K562 (cell line): ENCODE results near the gene C3AR1. TPM values are rescaled to one million over a fixed set of nuclear protein-coding genes. Genes with fewer than 3 reads are reported as not detected.

ENCODE experiments used
- ATAC-seq: fragments of 200-7000 bp; cut with Tn5 transposase; 3 replicates; pipeline ENCODE4 v1.9.1; 2020; ENCODE audit warnings: moderate library complexity
- BruUV-seq: library from RNA; stranded (reverse); fragments of 400-500 nt; replicated peaks from 2 replicates; lab custom pipeline; 2021; lab: Mats Ljungman, UMichigan
- CTCF ChIA-PET: fragments of 300-600 bp; formaldehyde crosslinking; extraction: SDS; loops from one replicate; lab custom pipeline; 2021; ENCODE audit warnings: low intra/inter-chr PET ratio; lab: Yijun Ruan, JAX
- POLR2A ChIA-PET: fragments of 300-600, 350-650 bp; sonication (Branson Sonifier 250); formaldehyde crosslinking; extraction: SDS; loops from one replicate; lab custom pipeline; 2021; ENCODE audit warnings: antibody characterized with exemption, inconsistent platforms; lab: Yijun Ruan, JAX
- DNase-seq, 4 experiments: peaks; one replicate each; pipeline versions ENCODE4 v3.0.0 to v3.0.0-alpha.2; 2011 to 2018; ENCODE audit warnings: low spot score in 3 of 4, mixed read lengths in 3 of 4; ENCODE audit errors: extremely low read depth in 1 of 4
- FAIRE-seq: peaks from 2 replicates; lab custom pipeline; 2011; peaks lifted over from hg19 to GRCh38; lab: Jason Lieb, UNC
- H2AFZ ChIP-seq: 2 replicates; pipeline ENCODE4 v1.6.0; 2011; ENCODE audit warnings: low read depth, low read length, control low read depth, inconsistent platforms
- H3K27ac ChIP-seq: fragments of 200-600 bp; 3 replicates; pipeline ENCODE4 v1.8.0; 2011; ENCODE audit warnings: low read depth, mild to moderate bottlenecking, control low read depth, inconsistent platforms, low read length, moderate library complexity, mixed read lengths; ENCODE audit errors: extremely low read depth
- H3K27me3 ChIP-seq, 2 experiments: fragments of 300-600 bp in 1 of 2; 2 replicates in 1 of 2; 3 replicates in 1 of 2; pipeline versions ENCODE4 v1.6.0 to v1.8.0; 2011; ENCODE audit warnings: inconsistent platforms in 2 of 2, low read length in 2 of 2, mild to moderate bottlenecking in 1 of 2, mixed read lengths in 1 of 2, moderate library complexity in 1 of 2; ENCODE audit not compliant: control insufficient read depth in 2 of 2, insufficient read depth in 2 of 2
- H3K36me3 ChIP-seq: fragments of 300-600 bp; 3 replicates; pipeline ENCODE4 v1.8.0; 2011; ENCODE audit warnings: mild to moderate bottlenecking, low read length, inconsistent platforms; ENCODE audit not compliant: control insufficient read depth, insufficient read depth
- H3K4me1 ChIP-seq, 2 experiments: fragments of 200-600 bp in 1 of 2; replicated peaks in 1 of 2; 2 replicates in 1 of 2; 3 replicates in 1 of 2; pipeline versions ENCODE4 v1.5.1 to v1.8.0; 2011; ENCODE audit warnings: inconsistent platforms in 2 of 2, low read length in 2 of 2, mild to moderate bottlenecking in 1 of 2, mixed read lengths in 1 of 2, moderate library complexity in 1 of 2; ENCODE audit not compliant: control insufficient read depth in 2 of 2, insufficient read depth in 2 of 2
- H3K4me2 ChIP-seq: 2 replicates; pipeline ENCODE4 v1.6.1; 2011; ENCODE audit warnings: low read length, control low read depth, inconsistent platforms, mixed read lengths; ENCODE audit not compliant: insufficient read depth
- H3K4me3 ChIP-seq: fragments of 200-600 bp; sonication (generic), shearing (Covaris generic); 2 replicates; pipeline ENCODE4 v1.5.1; 2016; ENCODE audit warnings: control low read depth, inconsistent platforms
- H3K79me2 ChIP-seq: fragments of 200-600 bp; 3 replicates; pipeline ENCODE4 v1.8.0; 2011; ENCODE audit warnings: low read length, inconsistent platforms; ENCODE audit not compliant: control insufficient read depth, insufficient read depth
- H3K9ac ChIP-seq, 2 experiments: 2 replicates each; pipeline versions ENCODE4 v1.6.0 to v1.6.1; 2011; ENCODE audit warnings: low read depth in 2 of 2, low read length in 2 of 2, control low read depth in 1 of 2, inconsistent platforms in 1 of 2, mild to moderate bottlenecking in 1 of 2, mixed read lengths in 1 of 2; ENCODE audit not compliant: insufficient read depth in 1 of 2
- H3K9me1 ChIP-seq: one replicate; pipeline ENCODE4 v1.6.0; 2011; ENCODE audit warnings: inconsistent platforms, mild to moderate bottlenecking, low read length, moderate library complexity; ENCODE audit not compliant: control insufficient read depth, insufficient read depth
- H3K9me3 ChIP-seq: replicated peaks from 2 replicates; pipeline ENCODE4 v1.5.1; 2011; ENCODE audit warnings: low read depth, low read length, inconsistent platforms; ENCODE audit not compliant: control insufficient read depth, insufficient read depth
- H4K20me1 ChIP-seq: replicated peaks from 2 replicates; pipeline ENCODE4 v1.6.1; 2011; ENCODE audit warnings: low read length, inconsistent platforms, mixed read lengths; ENCODE audit not compliant: control insufficient read depth, insufficient read depth
- CCAR2 ChIP-seq: fragments of 200-400 bp; formaldehyde crosslinking; IDR thresholded peaks from 2 replicates; pipeline ENCODE4 v1.6.1; 2017; ENCODE audit warnings: mild to moderate bottlenecking, low read depth, low read length
- HEY1 ChIP-seq: fragments of 250-450 bp; sonication (Bioruptor Pico); IDR thresholded peaks from 2 replicates; pipeline ENCODE4 v1.5.0; 2020; ENCODE audit warnings: mild to moderate bottlenecking, moderate library complexity, borderline replicate concordance
- KAT7 ChIP-seq: sonication (generic); formaldehyde crosslinking; IDR thresholded peaks from 2 replicates; pipeline ENCODE4 v1.8.0; 2022; ENCODE audit warnings: missing genetic modification reagents, mild to moderate bottlenecking, borderline replicate concordance
- KDM1A ChIP-seq, 2 experiments: fragments of 450-650 bp; IDR thresholded peaks; 2 replicates each; pipeline ENCODE4 v1.6.1; 2016; ENCODE audit warnings: mild to moderate bottlenecking in 2 of 2
- MTA2 ChIP-seq: fragments of 450-650 bp; IDR thresholded peaks from 2 replicates; pipeline ENCODE4 v1.6.1; 2016; ENCODE audit warnings: low read depth
- NFXL1 ChIP-seq: fragments of 450-650 bp; formaldehyde crosslinking; IDR thresholded peaks from 2 replicates; pipeline ENCODE4 v1.4.0; 2021; ENCODE audit warnings: mild to moderate bottlenecking
- NR1H2 ChIP-seq: sonication (generic); formaldehyde crosslinking; IDR thresholded peaks from 2 replicates; pipeline ENCODE4 v1.4.0; 2020; ENCODE audit warnings: mild to moderate bottlenecking, missing genetic modification reagents
- POLR3G ChIP-seq: IDR thresholded peaks from 2 replicates; pipeline ENCODE4 v1.6.1; 2011; ENCODE audit not compliant: insufficient read length, insufficient replicate concordance; ENCODE audit errors: extremely low read depth
- TAF7 ChIP-seq: fragments of 450-650 bp; IDR thresholded peaks from 2 replicates; pipeline ENCODE4 v1.6.1; 2016; ENCODE audit warnings: missing genetic modification characterization, missing compliant biosample characterization
- ZNF197 ChIP-seq: fragments of 200-800 bp; sonication (Bioruptor generic); IDR thresholded peaks from 2 replicates; pipeline ENCODE4 v1.6.1; 2016; ENCODE audit warnings: low read depth, missing genetic modification characterization, missing compliant biosample characterization
- ZNF507 ChIP-seq: conservative IDR thresholded peaks from 2 replicates; pipeline ENCODE4 v1.6.1; 2017; ENCODE audit warnings: missing genetic modification characterization, missing compliant biosample characterization
- ZNF75A ChIP-seq: fragments of 450-650 bp; formaldehyde crosslinking; IDR thresholded peaks from 2 replicates; pipeline ENCODE4 v1.4.0; 2020; ENCODE audit warnings: mild to moderate bottlenecking
- ZSCAN32 ChIP-seq: fragments of 450-650 bp; formaldehyde crosslinking; IDR thresholded peaks from 2 replicates; pipeline ENCODE4 v1.4.0; 2020; ENCODE audit warnings: mild to moderate bottlenecking, moderate library complexity
- WGBS: fragments of 100-300 bp; shearing (Covaris generic); methylation state at CpG from one replicate; pipeline ENCODE4 v1.1.6; 2016; ENCODE audit warnings: low coverage, mixed read lengths; ENCODE audit not compliant: insufficient coverage; ENCODE audit errors: missing lambda C conversion rate; 5-methylcytosine and 5-hydroxymethylcytosine counted together
- in situ Hi-C: fragments of 300-500 bp; cut with MboI; formaldehyde crosslinking; loops from 4 replicates; pipeline ENCODE4 v1.15.0; 2018; ENCODE audit warnings: inconsistent platforms, mixed read lengths
- intact Hi-C: fragments of 100-400 bp; cut with micrococcal nuclease; formaldehyde crosslinking; loops from 2 replicates; pipeline ENCODE4 v1.14.2; 2022
- polyA plus RNA-seq, 8 experiments: library from polyadenylated mRNA; depleted of rRNA in 4 of 8; stranded (reverse) in 5 of 8; unstranded in 3 of 8; fragments of >200 nt; fragmentation: Nextera tagmentation in 2 of 8; fragmentation: Illumina TruSeq in 1 of 8; extraction: Ambion mirVana in 2 of 8; extraction: Trizol in 1 of 8; gene quantifications; 2 replicates each; pipeline versions ENCODE4 v1.2.1 to v1.2.3, GENCODE V29; 2011 to 2014; ENCODE audit warnings: inconsistent platforms in 1 of 8, missing spikeins in 1 of 8
- total RNA-seq, 7 experiments: library from RNA; depleted of rRNA in 6 of 7; stranded (reverse); fragments of >200 nt in 6 of 7; fragmentation: Illumina TruSeq in 2 of 7; extraction: Trizol in 2 of 7; gene quantifications; 2 replicates each; pipeline versions ENCODE4 v1.2.1 to v1.2.3, GENCODE V29; 2011 to 2021; ENCODE audit warnings: low replicate concordance in 1 of 7
- TF ChIP-seq, protein P1 (sequence below): fragments of 250-450 bp; sonication (Bioruptor Pico); IDR thresholded peaks from 2 replicates; pipeline ENCODE4 v1.6.1; 2021; ENCODE audit warnings: mild to moderate bottlenecking
- TF ChIP-seq, protein P2 (sequence below): IDR thresholded peaks from 3 replicates; pipeline ENCODE4 v1.6.1; 2011; ENCODE audit warnings: borderline replicate concordance, mild to moderate bottlenecking; ENCODE audit not compliant: insufficient read length, insufficient read depth
- TF ChIP-seq, protein P3 (sequence below), 2 experiments: IDR thresholded peaks; 2 replicates each; pipeline ENCODE4 v1.6.1; 2012; ENCODE audit warnings: improper control_type of control experiment in 2 of 2, low read depth in 2 of 2, low read length in 2 of 2, borderline replicate concordance in 1 of 2
- TF ChIP-seq, protein P4 (sequence below), 2 experiments: fragments of 450-650 bp; IDR thresholded peaks; 2 replicates each; pipeline ENCODE4 v1.6.1; 2016

Gene C3AR1
- total and polyA plus RNA-seq, 9 of the 15 experiments (the other 6 are each of a cell fraction or from before 2014, with no cell fraction given), result 2.2 to 12.9 (median 5.3) TPM

DNA sequence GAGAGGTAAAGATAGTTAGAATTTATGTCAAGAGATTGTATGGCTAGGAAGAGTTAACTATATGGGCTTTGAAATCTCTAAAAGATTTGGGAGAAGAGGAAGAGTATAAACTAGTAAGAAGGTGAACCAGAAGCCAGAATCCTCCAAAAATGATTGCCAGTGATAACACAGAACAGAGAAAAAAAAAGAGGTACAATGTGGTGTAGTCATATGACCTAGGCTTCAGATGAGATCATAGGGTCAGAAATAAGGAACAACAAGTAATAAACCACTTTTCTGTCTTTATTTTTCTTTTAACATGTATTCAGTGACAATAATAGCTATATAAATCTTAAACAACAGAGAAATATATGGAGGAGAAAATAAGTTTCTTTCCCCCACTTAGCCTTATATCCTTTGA lies 14.0 kb upstream of the C3AR1 start (continued):
- TF ChIP-seq, protein P1, sequence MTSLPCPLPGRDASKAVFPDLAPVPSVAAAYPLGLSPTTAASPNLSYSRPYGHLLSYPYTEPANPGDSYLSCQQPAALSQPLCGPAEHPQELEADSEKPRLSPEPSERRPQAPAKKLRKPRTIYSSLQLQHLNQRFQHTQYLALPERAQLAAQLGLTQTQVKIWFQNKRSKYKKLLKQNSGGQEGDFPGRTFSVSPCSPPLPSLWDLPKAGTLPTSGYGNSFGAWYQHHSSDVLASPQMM (CRISPR knock-in tag), result no peak
- TF ChIP-seq CCAR2, result no peak

DNA sequence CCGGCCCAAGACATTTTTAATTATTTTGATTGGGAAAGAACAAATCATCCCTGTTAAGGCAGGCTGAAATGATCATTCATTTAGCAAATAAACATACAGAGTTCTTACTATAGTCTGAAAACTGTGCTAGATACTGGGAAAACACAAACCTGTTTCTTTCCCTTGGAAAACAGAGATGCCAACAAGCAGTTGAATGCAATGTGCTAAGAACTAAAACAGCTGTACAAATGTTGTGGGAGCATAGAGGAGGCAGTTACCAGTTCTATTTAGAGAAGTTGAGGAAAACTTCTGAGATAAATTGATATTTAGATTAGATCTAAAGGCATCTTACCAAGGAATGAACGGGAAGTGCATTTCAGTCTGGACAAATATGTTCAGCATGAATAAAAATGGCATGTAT lies 12.8 kb upstream of the C3AR1 start:
- DNase-seq (no peak), ATAC-seq (no peak), FAIRE-seq (no peak)
- in situ Hi-C loops, result no loop called here
- intact Hi-C loops, result loop anchor here (2.0 kb wide), 1 partner anchor 32 kb away; no protein-coding TSS in a partner anchor
- H3K36me3 ChIP-seq, result no peaks in the 10 kb centered on the region; the same call in 2 of the 3 replicates
- BruUV-seq, result no TSS peak
- H3K9me1 ChIP-seq, result no peaks in the 10 kb centered on the region
- H2AFZ ChIP-seq, result no peak overlapping the region
- no peak overlapping the region for H3K4me3 ChIP-seq
- H3K4me2 ChIP-seq, result no peak overlapping the region
- ChIA-PET CTCF (interaction anchor here (1.2 to 2.7 kb wide), 2 partner anchors 33 to 219 kb away, joined by 3 to 18 read pairs; no protein-coding TSS in a partner anchor), POLR2A (interaction anchor here (0.9 kb wide), 1 partner anchor 18 kb away, joined by 5 read pairs; no protein-coding TSS in a partner anchor)
- 47% methylated on average over 2 of the region's 2 CpGs for WGBS
- 0 out of 2 replicates have a peak, but pooled peaks cover 1% of the 10 kb centered on the region for H4K20me1 ChIP-seq
- no peaks in the 10 kb centered on the region for H3K9me3 ChIP-seq
- no peak overlapping the region for H3K9ac ChIP-seq
- peaks cover 14 to 17% of the 10 kb centered on the region in 2 experiments; a peak in 4 of 5 replicates for H3K4me1 ChIP-seq
- no peaks in the 10 kb centered on the region for H3K27me3 ChIP-seq
- no peak overlapping the region for H3K27ac ChIP-seq
- H3K79me2 ChIP-seq, result peaks cover 31% of the 10 kb centered on the region
- TF ChIP-seq NFXL1 (CRISPR knock-in tag), result no peak
- TF ChIP-seq KAT7 (CRISPR knock-in tag), result no peak
- TF ChIP-seq, protein P2, sequence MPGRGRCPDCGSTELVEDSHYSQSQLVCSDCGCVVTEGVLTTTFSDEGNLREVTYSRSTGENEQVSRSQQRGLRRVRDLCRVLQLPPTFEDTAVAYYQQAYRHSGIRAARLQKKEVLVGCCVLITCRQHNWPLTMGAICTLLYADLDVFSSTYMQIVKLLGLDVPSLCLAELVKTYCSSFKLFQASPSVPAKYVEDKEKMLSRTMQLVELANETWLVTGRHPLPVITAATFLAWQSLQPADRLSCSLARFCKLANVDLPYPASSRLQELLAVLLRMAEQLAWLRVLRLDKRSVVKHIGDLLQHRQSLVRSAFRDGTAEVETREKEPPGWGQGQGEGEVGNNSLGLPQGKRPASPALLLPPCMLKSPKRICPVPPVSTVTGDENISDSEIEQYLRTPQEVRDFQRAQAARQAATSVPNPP, result no peak
- no peak for TF ChIP-seq NR1H2 (CRISPR knock-in tag)
- no peak for TF ChIP-seq MTA2
- TF ChIP-seq KDM1A (IDR thresholded peaks at IDR 0.05), result no peak
- TF ChIP-seq HEY1 (CRISPR knock-in tag), result no peak
- no peak for TF ChIP-seq ZNF507 (tag)
- TF ChIP-seq POLR3G, result no peak
- TF ChIP-seq ZSCAN32 (CRISPR knock-in tag), result no peak
- TF ChIP-seq, protein P3, sequence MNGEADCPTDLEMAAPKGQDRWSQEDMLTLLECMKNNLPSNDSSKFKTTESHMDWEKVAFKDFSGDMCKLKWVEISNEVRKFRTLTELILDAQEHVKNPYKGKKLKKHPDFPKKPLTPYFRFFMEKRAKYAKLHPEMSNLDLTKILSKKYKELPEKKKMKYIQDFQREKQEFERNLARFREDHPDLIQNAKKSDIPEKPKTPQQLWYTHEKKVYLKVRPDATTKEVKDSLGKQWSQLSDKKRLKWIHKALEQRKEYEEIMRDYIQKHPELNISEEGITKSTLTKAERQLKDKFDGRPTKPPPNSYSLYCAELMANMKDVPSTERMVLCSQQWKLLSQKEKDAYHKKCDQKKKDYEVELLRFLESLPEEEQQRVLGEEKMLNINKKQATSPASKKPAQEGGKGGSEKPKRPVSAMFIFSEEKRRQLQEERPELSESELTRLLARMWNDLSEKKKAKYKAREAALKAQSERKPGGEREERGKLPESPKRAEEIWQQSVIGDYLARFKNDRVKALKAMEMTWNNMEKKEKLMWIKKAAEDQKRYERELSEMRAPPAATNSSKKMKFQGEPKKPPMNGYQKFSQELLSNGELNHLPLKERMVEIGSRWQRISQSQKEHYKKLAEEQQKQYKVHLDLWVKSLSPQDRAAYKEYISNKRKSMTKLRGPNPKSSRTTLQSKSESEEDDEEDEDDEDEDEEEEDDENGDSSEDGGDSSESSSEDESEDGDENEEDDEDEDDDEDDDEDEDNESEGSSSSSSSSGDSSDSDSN (IDR thresholded peaks at IDR 0.05; ENCODE audit: borderline replicate concordance in 1 of 2, low read depth in 2 of 2, low read length in 2 of 2), result no peak
- no peak for TF ChIP-seq TAF7 (tag)
- TF ChIP-seq ZNF197 (CRISPR knock-in tag), result no peak
- TF ChIP-seq, protein P4, sequence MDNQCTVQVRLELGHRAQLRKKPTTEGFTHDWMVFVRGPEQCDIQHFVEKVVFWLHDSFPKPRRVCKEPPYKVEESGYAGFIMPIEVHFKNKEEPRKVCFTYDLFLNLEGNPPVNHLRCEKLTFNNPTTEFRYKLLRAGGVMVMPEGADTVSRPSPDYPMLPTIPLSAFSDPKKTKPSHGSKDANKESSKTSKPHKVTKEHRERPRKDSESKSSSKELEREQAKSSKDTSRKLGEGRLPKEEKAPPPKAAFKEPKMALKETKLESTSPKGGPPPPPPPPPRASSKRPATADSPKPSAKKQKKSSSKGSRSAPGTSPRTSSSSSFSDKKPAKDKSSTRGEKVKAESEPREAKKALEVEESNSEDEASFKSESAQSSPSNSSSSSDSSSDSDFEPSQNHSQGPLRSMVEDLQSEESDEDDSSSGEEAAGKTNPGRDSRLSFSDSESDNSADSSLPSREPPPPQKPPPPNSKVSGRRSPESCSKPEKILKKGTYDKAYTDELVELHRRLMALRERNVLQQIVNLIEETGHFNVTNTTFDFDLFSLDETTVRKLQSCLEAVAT (IDR thresholded peaks at IDR 0.05), result no peak
- no peak for TF ChIP-seq ZNF75A (CRISPR knock-in tag)
